GM21825 (cell line): ENCODE measurements around the gene NHERF2.

Source experiments
- ATAC-seq: cut with Tn5 transposase; IDR thresholded peaks from one replicate; pipeline ENCODE4 v1.9.1; 2021; ENCODE audit warnings: mild to moderate bottlenecking, moderate library complexity; ENCODE audit not compliant: unreplicated experiment

The NHERF2 gene

GRCh38 chr16:2056681-2057407, 30.1 kb downstream of the NHERF2 start:
- ATAC-seq, result no peak

DNA sequence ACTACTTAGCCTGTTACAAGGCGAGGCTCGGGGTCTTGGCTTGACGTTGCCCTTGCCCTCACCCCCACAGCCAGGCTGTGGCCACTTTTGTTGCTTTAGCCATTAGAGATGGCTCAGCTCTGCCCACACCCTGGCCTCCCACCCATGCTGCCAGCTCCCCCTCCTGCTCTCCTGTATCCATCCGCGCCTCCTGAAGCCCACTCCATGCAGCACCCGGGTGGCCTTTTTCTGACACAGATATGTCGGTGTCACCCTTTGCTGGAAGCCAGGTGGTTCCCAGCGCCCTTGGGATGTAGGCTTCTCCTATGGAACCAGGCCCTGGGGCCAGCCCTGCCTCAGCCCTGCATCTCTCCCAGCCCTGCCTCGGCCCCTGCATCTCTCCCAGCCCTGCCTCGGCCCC, 30.7 kb downstream of the NHERF2 start:
- ATAC-seq, result no peak

- ATAC-seq, result no peak
Observed at GRCh38 chr16:2058420-2058819, 31.7 kb downstream of the NHERF2 start.

- ATAC-seq, result no peak
Observed at GRCh38 chr16:2058872-2059271, 32.2 kb downstream of the NHERF2 start.

GRCh38 chr16:2060346-2060745, 33.6 kb downstream of the NHERF2 start:
- ATAC-seq, result no peak

GRCh38 chr16:2061023-2061422, 34.3 kb downstream of the NHERF2 start:
- ATAC-seq, result no peak

DNA sequence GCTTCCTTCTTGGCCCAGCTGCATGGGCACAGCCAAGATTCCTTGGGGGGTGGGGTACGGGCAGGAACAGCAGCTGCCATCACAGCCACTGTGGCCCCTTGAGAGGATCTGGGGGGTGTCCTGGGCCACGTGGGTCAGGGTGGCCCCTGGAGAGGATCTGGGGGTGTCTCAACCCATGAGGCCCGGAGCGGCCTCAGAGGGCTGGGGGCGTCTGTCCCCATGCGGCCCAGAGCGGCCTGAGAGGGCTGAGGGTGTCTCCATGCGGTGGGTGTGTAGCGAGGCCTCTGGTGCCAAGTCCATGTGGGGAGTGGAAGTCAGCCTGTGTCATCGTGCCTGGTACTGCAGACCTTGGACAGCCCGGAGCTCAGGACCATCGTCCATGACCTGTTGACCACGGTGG, 34.8 kb downstream of the NHERF2 start:
- ATAC-seq, result no peak

- ATAC-seq, result no peak
Observed at GRCh38 chr16:2062801-2063200, 36.1 kb downstream of the NHERF2 start.

GRCh38 chr16:2063861-2064260, 37.2 kb downstream of the NHERF2 start:
- no peak for ATAC-seq

- no peak for ATAC-seq
Observed at GRCh38 chr16:2064368-2064945, 37.8 kb downstream of the NHERF2 start.

DNA sequence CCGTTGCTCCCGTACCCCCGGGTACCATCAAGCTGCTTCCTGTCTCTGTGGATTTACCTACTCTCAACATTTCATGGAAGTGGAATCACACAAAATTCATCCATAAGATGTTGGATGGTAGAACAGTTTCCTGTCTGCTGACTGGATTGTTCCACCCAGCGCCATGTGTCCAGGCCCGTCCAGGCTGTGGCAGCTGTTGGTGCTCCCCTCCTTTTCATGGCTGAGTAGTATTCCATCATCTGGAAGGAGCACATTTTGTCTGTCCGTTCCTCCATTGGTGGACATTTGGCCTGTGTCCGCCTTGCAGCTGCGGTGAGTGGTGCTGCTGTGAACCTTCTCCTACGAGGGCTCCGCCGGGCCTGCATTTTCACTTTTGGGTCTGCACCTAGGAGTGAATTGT, 39.4 kb downstream of the NHERF2 start:
- ATAC-seq, result no peak

DNA sequence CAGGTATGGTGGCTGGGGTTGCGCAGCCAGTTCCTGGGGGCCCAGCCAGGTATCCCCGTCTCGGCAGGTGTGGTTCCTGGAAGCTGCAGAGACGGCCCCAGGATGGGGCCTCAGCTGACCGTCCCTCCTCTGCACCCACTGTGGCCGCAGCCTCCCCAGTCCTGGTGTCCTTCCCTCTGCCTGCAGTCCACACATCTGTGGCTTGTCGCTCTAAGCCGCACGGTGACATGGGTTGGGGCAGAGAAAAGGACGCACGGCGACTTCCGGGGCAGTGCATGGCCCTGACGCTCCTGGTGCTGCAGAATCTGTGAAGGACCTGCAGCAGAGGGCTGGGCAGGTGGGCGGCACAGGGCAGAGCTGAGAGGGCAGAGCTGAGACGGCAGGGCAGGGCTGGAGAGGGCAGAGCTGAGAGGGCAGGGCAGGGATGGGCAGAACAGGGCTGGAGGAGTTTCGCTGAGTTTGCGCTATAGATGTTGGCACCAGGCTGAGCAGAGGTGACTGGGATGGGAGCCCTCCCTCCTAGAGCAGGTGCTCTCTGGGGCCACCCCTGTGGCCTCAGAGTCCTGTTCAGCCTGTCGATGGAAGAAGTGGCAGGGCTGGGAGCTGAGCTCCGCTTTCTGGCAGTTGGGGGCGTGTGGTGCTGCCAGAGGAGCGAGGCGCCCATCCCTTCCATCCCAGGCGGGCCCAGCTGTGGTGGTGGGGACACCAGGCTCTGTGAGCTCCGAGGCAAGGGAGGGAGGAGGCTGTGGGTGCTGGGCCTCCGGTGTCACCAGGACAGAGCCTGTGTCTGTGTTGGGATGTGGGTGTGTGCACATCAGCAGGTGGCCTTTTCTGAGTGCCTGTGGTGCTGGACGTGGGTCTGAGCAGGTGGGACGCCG, 44.1 kb downstream of the NHERF2 start:
- no peak for ATAC-seq

DNA sequence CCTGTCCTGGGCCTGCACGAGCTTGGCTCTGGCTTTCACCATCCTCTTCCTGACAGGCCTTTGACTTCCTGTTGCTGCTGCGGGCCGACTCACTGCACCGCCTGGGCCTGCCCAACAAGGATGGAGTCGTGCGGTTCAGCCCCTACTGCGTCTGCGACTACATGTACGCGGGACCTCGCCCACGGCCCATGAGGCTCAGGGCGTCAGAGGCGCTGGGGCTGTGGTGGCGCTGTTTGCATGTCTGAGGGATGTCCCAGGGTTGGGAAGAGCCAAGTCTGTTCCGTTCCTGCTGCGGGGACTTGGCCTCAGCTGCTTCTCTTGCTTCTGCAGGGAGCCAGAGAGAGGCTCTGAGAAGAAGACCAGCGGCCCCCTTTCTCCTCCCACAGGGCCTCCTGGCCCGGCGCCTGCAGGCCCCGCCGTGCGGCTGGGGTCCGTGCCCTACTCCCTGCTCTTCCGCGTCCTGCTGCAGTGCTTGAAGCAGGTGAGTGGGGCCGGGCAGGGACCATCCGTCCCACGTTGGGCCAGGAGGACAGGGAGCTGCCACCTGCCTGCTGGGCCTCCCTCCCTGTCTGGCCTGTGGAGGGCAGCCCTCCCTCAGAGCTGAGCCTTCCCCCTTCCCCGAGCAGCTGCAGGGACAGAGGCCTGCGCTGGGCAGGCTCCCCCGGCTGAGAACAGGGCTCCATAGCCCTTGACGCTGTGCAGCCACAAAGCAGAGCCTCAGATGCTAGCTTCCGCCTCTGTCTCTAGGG, 44.9 kb downstream of the NHERF2 start:
- no peak for ATAC-seq

- no peak for ATAC-seq
Observed at GRCh38 chr16:2072926-2073325, 46.2 kb downstream of the NHERF2 start.

- no peak for ATAC-seq
Observed at GRCh38 chr16:2074071-2074470, 47.4 kb downstream of the NHERF2 start.

GRCh38 chr16:2075631-2076030, 48.9 kb downstream of the NHERF2 start:
- no peak for ATAC-seq

DNA sequence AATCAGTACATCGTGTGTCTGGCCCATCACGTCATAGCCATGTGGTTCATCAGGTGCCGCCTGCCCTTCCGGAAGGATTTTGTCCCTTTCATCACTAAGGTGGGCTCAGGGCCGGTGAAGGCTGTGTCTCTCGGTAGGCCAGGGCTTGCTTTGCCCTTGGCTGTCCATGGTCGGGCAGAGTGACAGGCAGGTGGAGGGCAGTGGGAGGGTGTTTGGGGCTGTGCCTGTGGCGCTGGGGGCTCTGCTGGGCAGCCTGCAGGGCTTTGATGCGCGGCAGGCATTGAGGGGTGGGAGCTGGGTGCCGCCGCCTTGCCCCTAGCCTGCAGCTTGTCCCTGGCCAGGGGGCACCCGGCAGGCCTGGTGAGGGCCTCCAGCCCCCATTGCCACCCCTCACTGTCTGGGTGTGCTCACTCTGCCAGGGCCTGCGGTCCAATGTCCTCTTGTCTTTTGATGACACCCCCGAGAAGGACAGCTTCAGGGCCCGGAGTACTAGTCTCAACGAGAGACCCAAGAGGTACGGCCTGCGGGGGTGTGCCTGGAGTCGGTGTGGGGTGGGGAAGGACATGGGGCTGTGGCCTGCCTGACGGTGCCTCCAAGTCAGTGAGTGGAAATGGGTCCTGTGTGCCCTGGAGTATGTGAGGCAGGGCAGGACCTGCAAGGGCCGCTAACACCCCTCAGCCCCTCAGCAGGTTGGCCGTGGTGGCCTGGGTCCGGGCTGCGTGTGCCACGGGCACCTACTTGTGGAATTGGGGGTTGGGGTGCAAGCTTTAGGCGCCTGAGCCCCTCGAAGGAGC, 49.6 kb downstream of the NHERF2 start:
- no peak for ATAC-seq

- ATAC-seq, result no peak
Observed at GRCh38 chr16:2077016-2077415, 50.3 kb downstream of the NHERF2 start.

GRCh38 chr16:2077696-2078095, 51.0 kb downstream of the NHERF2 start:
- no peak for ATAC-seq

GRCh38 chr16:2078096-2078495, 51.4 kb downstream of the NHERF2 start:
- ATAC-seq, result no peak
